Measurements from ENCODE around the gene CCDC142. TPM values are rescaled to one million over a fixed set of nuclear protein-coding genes. Genes with fewer than 3 reads are reported as not detected.

The CCDC142 gene
- total and polyA plus RNA-seq, 11 donors = 4.4 to 13.4 (median 6.4) TPM

- H3K36me3 ChIP-seq = peaks cover 0 to 18% (median 15%) of the 10 kb centered on the region in 9 donors
- 12 to 17% (median 15%) methylated on average over 36 to 38 of the region's 38 CpGs for WGBS, 4 donors
- DNase-seq = peak in 2 of 5 donors; percentile 35 to 40
- peak overlapping the region; percentile 41 to 92 (median 78) for H3K4me3 ChIP-seq
- peaks cover 4 to 48% (median 33%) of the 10 kb centered on the region in 12 donors for H3K4me1 ChIP-seq
- peak overlapping the region; percentile 95 to 100 (median 98) for H3K27ac ChIP-seq
- intact Hi-C loops (cut with DNase I) = loop anchor here in 4 of 10 donors (1.0 to 5.0 kb wide), 6 partner anchors 21 to 79 kb away; partner anchors contain the start of genes AUP1 (in 2 of the 4), HTRA2 (in 2 of the 4), TTC31 (in 2 of the 4) and CCDC142 (in 1 of the 4)
- peak in 3 of 4 donors; percentile 1 to 16 (median 10) for ATAC-seq
- H3K27me3 ChIP-seq = peaks cover 9 to 53% (median 29%) of the 10 kb centered on the region in 9 donors
- no peak for TF ChIP-seq CTCF (IDR thresholded peaks at IDR 0.05)
- TF ChIP-seq POLR2A (IDR thresholded peaks at IDR 0.05) = no peak
- H3K9me3 ChIP-seq = no peaks in the 10 kb centered on the region
Measured at GRCh38 chr2:74507926-74508520, 25.2 kb upstream of the CCDC142 start.

- WGBS, 4 donors = 0 to 2% (median 1%) methylated on average over 16 to 56 of the region's 56 CpGs
- Histone ChIP-seq H3K36me3 (peaks cover 0 to 18% (median 15%) of the 10 kb centered on the region in 9 donors), H3K27ac (peak within 1 kb of the TSS; percentile 95 to 100 (median 98)), H3K4me3 (peak within 1 kb of the TSS; percentile 41 to 92 (median 78)), H3K9me3 (no peaks in the 10 kb centered on the region), H3K4me1 (peaks cover 4 to 55% (median 35%) of the 10 kb centered on the region in 12 donors), H3K27me3 (peaks cover 9 to 53% (median 23%) of the 10 kb centered on the region in 9 donors)
- ATAC-seq (peak; percentile 95 to 97 (median 96)), DNase-seq (peak; percentile 99 to 100 (median 99))
- TF ChIP-seq CTCF (IDR thresholded peaks at IDR 0.05) = peak; percentile 21 to 64 (median 42)
- peak in 1 of 2 donors; percentile 55 for TF ChIP-seq POLR2A (IDR thresholded peaks at IDR 0.05)
- intact Hi-C loops (cut with DNase I) = loop anchor here in 4 of 10 donors (1.0 to 5.0 kb wide), 6 partner anchors 21 to 80 kb away; partner anchors contain the start of genes AUP1 (in 2 of the 4), HTRA2 (in 2 of the 4), TTC31 (in 2 of the 4) and CCDC142 (in 1 of the 4)
Measured at GRCh38 chr2:74507145-74507925, 24.5 kb upstream of the CCDC142 start, which contains the start of gene PCGF1. PCGF1 (minus strand) TSS chr2:74507695; CDS start chr2:74507668, 27 bp downstream.

- Histone ChIP-seq H3K9me3 (no peaks in the 10 kb centered on the region), H3K4me3 (peak overlapping the region in 5 of 12 donors; percentile 75 to 87 (median 82)), H3K4me1 (peaks cover 4 to 59% (median 39%) of the 10 kb centered on the region in 12 donors), H3K27me3 (peaks cover 0 to 53% (median 10%) of the 10 kb centered on the region in 9 donors), H3K36me3 (peaks cover 0 to 18% (median 15%) of the 10 kb centered on the region in 9 donors), H3K27ac (peak overlapping the region in 1 of 12 donors; percentile 100)
- intact Hi-C loops (cut with DNase I) = loop anchor here in 3 of 10 donors (2.0 to 5.0 kb wide), 4 partner anchors 23 to 82 kb away; partner anchors contain the start of genes AUP1 (in 1 of the 3), CCDC142 (in 1 of the 3), DOK1 (in 1 of the 3) and HTRA2 (in 1 of the 3)
- no peak for TF ChIP-seq CTCF (IDR thresholded peaks at IDR 0.05)
- TF ChIP-seq POLR2A (IDR thresholded peaks at IDR 0.05) = no peak
- no peak for DNase-seq
- 93 to 95% (median 95%) methylated on average over 14 of the region's 14 CpGs for WGBS, 4 donors
- ATAC-seq = no peak
Measured at GRCh38 chr2:74505448-74506246, 22.8 kb upstream of the CCDC142 start.

Data from heart left ventricle (tissue), 16 donors.